Panc1 (cell line): ENCODE measurements around the gene AGMAT. TPM values are rescaled to one million over a fixed set of nuclear protein-coding genes. Genes with fewer than 3 reads are reported as not detected.

ENCODE experiments used
- ATAC-seq: fragments of 200-7000 bp; cut with Tn5 transposase; 2 replicates; pipeline ENCODE4 v1.9.1; 2020; ENCODE audit warnings: mild to moderate bottlenecking, moderate library complexity
- BruUV-seq: library from RNA; stranded (reverse); fragments of 400-500 nt; replicated peaks from 2 replicates; lab custom pipeline; 2021; lab: Mats Ljungman, UMichigan
- CTCF ChIA-PET: fragments of 300-600 bp; sonication (Branson Sonifier 250); formaldehyde crosslinking; loops from one replicate; lab custom pipeline; 2022; ENCODE audit warnings: antibody characterized with exemption; lab: Charles Lee
- POLR2A ChIA-PET: fragments of 300-600 bp; sonication (Branson Sonifier 250); formaldehyde crosslinking; loops from one replicate; lab custom pipeline; 2022; ENCODE audit warnings: antibody characterized with exemption; lab: Charles Lee
- DNase-seq: peaks from one replicate; pipeline ENCODE4 v3.0.0-alpha.2; 2010; ENCODE audit warnings: low read depth, low spot score
- H3K27ac ChIP-seq: 2 replicates; pipeline ENCODE4 v1.5.1; 2011; ENCODE audit warnings: mild to moderate bottlenecking, low read length, inconsistent platforms
- H3K27me3 ChIP-seq: fragments of 200-500 bp; sonication (Bioruptor generic); 2 replicates; pipeline ENCODE4 v1.6.0; 2014; ENCODE audit warnings: low read length, inconsistent platforms; ENCODE audit not compliant: control insufficient read depth, insufficient read depth
- H3K36me3 ChIP-seq: fragments of 200-500 bp; sonication (Bioruptor generic); 2 replicates; pipeline ENCODE4 v1.5.1; 2014; ENCODE audit warnings: inconsistent platforms, mild to moderate bottlenecking, low read length, moderate library complexity; ENCODE audit not compliant: control insufficient read depth, insufficient read depth
- H3K4me1 ChIP-seq: 2 replicates; pipeline ENCODE4 v1.5.1; 2011; ENCODE audit warnings: inconsistent platforms, mild to moderate bottlenecking, low read length, moderate library complexity; ENCODE audit not compliant: control insufficient read depth, insufficient read depth
- H3K4me3 ChIP-seq, 2 experiments: 2 replicates each; pipeline ENCODE4 v1.5.1; 2011 to 2012; ENCODE audit warnings: low read depth in 2 of 2, low read length in 2 of 2, mild to moderate bottlenecking in 2 of 2, inconsistent platforms in 1 of 2, moderate library complexity in 1 of 2
- H3K9me3 ChIP-seq: fragments of 200-500 bp; sonication (Bioruptor generic); 2 replicates; pipeline ENCODE4 v1.5.1; 2014; ENCODE audit warnings: low read depth, mild to moderate bottlenecking, inconsistent platforms, low read length, moderate library complexity; ENCODE audit not compliant: control insufficient read depth, insufficient read depth
- POLR2AphosphoS5 ChIP-seq: IDR thresholded peaks from 2 replicates; pipeline ENCODE4 v1.6.1; 2012; ENCODE audit warnings: mild to moderate bottlenecking, low read depth, low read length, moderate library complexity
- SIN3A ChIP-seq: IDR thresholded peaks from 2 replicates; pipeline ENCODE4 v1.6.1; 2012; ENCODE audit warnings: low read depth, mild to moderate bottlenecking, low read length, moderate library complexity, borderline replicate concordance; ENCODE audit not compliant: insufficient read depth
- TCF7L2 ChIP-seq: IDR thresholded peaks from 2 replicates; pipeline ENCODE4 v1.6.1; 2011; ENCODE audit warnings: mild to moderate bottlenecking, low read depth, low read length, inconsistent platforms
- in situ Hi-C: cut with HindIII; loops from 2 replicates; pipeline ENCODE4 v1.10.0; 2016; ENCODE audit warnings: low sequenced_read_pairs, low pct_unique_long_range_greater_than_20kb
- intact Hi-C: fragments of 100-400 bp; cut with micrococcal nuclease; formaldehyde crosslinking; loops from one replicate; pipeline ENCODE4 v1.10.0; 2022; ENCODE audit not compliant: unreplicated experiment
- total RNA-seq: library from RNA; stranded (reverse); gene quantifications from one replicate; pipeline ENCODE4 v1.2.1, GENCODE V29; 2021; ENCODE audit not compliant: unreplicated experiment
- TF ChIP-seq, protein P1 (sequence below): fragments of 450-650 bp; IDR thresholded peaks from 2 replicates; pipeline ENCODE4 v1.5.1; 2017; ENCODE audit warnings: mild to moderate bottlenecking
- TF ChIP-seq, protein P2 (sequence below), 2 experiments: IDR thresholded peaks; 2 replicates each; pipeline ENCODE4 v1.6.1; 2011 to 2012; ENCODE audit warnings: low read depth in 2 of 2, control low read depth in 1 of 2, low read length in 1 of 2, mild to moderate bottlenecking in 1 of 2, moderate library complexity in 1 of 2; ENCODE audit not compliant: insufficient read depth in 1 of 2

AGMAT gene
- total RNA-seq, 1 experiment from 2014 or later: 3.1 TPM

DNA sequence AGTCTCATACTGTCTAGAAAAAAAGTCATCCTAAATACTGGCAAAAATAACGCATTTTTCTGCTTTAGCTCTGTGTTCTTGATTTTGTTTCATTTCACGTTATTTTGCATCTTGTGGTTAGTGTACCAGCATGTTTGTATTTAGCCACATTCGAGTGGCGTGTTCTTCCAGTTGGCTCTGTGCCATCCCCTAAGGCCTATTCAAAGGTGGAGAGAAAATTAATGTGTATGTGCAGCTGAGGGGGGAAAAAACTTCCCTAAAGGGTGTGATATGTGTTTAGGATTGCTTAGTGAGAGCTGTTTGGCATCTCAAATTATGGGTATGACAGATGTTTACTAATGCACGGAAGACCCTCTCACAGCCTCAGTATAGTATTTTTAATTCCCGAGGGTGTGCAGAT lies 46.1 kb downstream of the AGMAT start:
- Histone ChIP-seq H3K9me3 (no peaks in the 10 kb centered on the region), H3K36me3 (peaks cover 11% of the 10 kb centered on the region), H3K4me3 (no peak overlapping the region), H3K27ac (no peak overlapping the region), H3K4me1 (no peaks in the 10 kb centered on the region), H3K27me3 (no peaks in the 10 kb centered on the region)
- BruUV-seq: TSS peak; percentile 53
- DNase-seq (no peak), ATAC-seq (no peak)
- TF ChIP-seq TCF7L2 (no peak), POLR2AphosphoS5 (no peak)
- TF ChIP-seq, protein P1, sequence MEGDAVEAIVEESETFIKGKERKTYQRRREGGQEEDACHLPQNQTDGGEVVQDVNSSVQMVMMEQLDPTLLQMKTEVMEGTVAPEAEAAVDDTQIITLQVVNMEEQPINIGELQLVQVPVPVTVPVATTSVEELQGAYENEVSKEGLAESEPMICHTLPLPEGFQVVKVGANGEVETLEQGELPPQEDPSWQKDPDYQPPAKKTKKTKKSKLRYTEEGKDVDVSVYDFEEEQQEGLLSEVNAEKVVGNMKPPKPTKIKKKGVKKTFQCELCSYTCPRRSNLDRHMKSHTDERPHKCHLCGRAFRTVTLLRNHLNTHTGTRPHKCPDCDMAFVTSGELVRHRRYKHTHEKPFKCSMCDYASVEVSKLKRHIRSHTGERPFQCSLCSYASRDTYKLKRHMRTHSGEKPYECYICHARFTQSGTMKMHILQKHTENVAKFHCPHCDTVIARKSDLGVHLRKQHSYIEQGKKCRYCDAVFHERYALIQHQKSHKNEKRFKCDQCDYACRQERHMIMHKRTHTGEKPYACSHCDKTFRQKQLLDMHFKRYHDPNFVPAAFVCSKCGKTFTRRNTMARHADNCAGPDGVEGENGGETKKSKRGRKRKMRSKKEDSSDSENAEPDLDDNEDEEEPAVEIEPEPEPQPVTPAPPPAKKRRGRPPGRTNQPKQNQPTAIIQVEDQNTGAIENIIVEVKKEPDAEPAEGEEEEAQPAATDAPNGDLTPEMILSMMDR: no peak
- ChIA-PET POLR2A (no interaction called here), CTCF (no interaction called here)
- intact Hi-C loops (no loop called here), in situ Hi-C loops (no loop called here)

DNA sequence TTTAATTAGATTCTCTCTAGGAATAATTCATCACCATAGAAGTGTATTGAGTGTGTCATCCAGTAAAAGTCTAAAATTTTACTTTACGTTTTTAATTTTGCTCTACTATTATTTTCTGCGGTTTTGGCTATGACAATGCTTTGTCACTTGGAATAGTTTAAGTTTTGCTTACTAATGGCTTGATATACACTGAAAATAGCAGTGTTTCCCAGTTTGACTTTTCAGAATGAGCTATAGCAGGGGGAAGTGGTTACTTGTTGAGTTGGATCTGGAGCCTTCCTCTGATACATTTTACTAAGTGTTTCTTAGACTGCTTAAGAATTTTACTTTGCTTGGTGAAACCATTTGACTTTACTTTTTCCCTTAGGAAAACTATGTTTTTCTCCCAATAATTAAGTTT lies 53.2 kb downstream of the AGMAT start:
- H3K27ac ChIP-seq: no peak overlapping the region
- DNase-seq (no peak), ATAC-seq (no peak)
- intact Hi-C loops (no loop called here), in situ Hi-C loops (no loop called here)
- TF ChIP-seq, protein P2, sequence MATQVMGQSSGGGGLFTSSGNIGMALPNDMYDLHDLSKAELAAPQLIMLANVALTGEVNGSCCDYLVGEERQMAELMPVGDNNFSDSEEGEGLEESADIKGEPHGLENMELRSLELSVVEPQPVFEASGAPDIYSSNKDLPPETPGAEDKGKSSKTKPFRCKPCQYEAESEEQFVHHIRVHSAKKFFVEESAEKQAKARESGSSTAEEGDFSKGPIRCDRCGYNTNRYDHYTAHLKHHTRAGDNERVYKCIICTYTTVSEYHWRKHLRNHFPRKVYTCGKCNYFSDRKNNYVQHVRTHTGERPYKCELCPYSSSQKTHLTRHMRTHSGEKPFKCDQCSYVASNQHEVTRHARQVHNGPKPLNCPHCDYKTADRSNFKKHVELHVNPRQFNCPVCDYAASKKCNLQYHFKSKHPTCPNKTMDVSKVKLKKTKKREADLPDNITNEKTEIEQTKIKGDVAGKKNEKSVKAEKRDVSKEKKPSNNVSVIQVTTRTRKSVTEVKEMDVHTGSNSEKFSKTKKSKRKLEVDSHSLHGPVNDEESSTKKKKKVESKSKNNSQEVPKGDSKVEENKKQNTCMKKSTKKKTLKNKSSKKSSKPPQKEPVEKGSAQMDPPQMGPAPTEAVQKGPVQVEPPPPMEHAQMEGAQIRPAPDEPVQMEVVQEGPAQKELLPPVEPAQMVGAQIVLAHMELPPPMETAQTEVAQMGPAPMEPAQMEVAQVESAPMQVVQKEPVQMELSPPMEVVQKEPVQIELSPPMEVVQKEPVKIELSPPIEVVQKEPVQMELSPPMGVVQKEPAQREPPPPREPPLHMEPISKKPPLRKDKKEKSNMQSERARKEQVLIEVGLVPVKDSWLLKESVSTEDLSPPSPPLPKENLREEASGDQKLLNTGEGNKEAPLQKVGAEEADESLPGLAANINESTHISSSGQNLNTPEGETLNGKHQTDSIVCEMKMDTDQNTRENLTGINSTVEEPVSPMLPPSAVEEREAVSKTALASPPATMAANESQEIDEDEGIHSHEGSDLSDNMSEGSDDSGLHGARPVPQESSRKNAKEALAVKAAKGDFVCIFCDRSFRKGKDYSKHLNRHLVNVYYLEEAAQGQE (IDR thresholded peaks at IDR 0.05; ENCODE audit: insufficient read depth in 1 of 2, low read depth in 2 of 2, low read length in 1 of 2): no peak
- no peak for TF ChIP-seq SIN3A
- no peak for TF ChIP-seq TCF7L2
- TF ChIP-seq POLR2AphosphoS5: no peak
- TF ChIP-seq, protein P1: no peak
- BruUV-seq: no TSS peak
- no peaks in the 10 kb centered on the region for H3K27me3 ChIP-seq
- H3K9me3 ChIP-seq: no peaks in the 10 kb centered on the region
- CTCF ChIA-PET: no interaction called here
- peaks cover 19% of the 10 kb centered on the region for H3K36me3 ChIP-seq
- POLR2A ChIA-PET: no interaction called here
- peaks cover 5% of the 10 kb centered on the region for H3K4me1 ChIP-seq
- no peak overlapping the region for H3K4me3 ChIP-seq

DNA sequence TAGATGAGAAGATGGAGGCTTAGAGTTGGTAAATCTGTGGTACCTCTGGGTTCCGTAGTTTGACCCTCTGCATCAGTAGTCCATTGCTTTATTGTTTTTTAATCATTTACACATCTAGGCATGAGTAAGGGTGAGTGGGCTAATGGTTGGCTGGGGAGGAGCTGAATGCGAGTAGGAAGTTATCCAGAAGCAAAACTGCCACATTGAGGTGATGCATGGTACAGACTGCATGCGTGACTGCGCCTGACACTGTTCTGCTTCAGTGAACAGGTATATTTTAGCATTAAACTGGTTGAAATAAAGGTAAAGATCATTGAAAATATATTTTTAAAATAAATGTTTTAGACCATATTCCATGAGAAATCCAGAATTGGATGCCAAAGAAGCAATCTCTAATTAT lies 53.8 kb downstream of the AGMAT start:
- Histone ChIP-seq H3K27me3 (no peaks in the 10 kb centered on the region), H3K9me3 (no peaks in the 10 kb centered on the region), H3K4me3 (no peak overlapping the region), H3K36me3 (peaks cover 19% of the 10 kb centered on the region), H3K27ac (no peak overlapping the region), H3K4me1 (peaks cover 8% of the 10 kb centered on the region)
- intact Hi-C loops: no loop called here
- in situ Hi-C loops: no loop called here
- ChIA-PET POLR2A (no interaction called here), CTCF (no interaction called here)
- DNase-seq (no peak), ATAC-seq (no peak)
- no TSS peak for BruUV-seq
- TF ChIP-seq SIN3A: no peak
- no peak for TF ChIP-seq POLR2AphosphoS5
- no peak for TF ChIP-seq TCF7L2
- TF ChIP-seq, protein P1: no peak
- TF ChIP-seq, protein P2 (IDR thresholded peaks at IDR 0.05; ENCODE audit: insufficient read depth in 1 of 2, low read depth in 2 of 2, low read length in 1 of 2): no peak
